ENCODE measurements around the gene SGK1.

DNA sequence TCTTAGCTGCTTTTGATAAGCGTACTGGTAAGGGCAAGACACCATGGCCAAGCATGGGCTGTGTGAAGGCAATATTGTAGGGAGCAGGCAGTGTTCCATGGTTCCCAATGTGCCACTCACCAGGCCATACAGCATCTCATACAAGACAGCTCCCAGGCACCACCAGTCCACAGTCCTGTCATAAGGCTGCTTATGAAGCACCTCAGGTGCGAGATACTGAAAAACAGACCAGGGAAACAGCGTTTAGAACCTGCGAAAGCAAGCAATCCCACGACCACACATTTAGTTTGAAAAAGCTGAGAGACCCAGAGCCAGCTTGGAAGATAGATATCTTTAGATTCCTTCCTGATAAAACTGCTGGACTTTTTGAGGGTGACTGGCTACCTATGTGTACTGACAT lies 146.4 kb downstream of the SGK1 start:
- TF ChIP-seq POLR2AphosphoS5 (IDR thresholded peaks at IDR 0.05; ENCODE audit: borderline replicate concordance, low read depth, low read length), result no peak
- no peak for TF ChIP-seq EZH2 (IDR thresholded peaks at IDR 0.05)
- no peak for TF ChIP-seq FOXP2 (optimal IDR thresholded peaks at IDR 0.05; ENCODE audit: control extremely low read depth, extremely low read length, insufficient read depth)
